GM23248 (cell line): ENCODE results near the gene TMEM131. TPM values are rescaled to one million over a fixed set of nuclear protein-coding genes. Genes with fewer than 3 reads are reported as not detected.

Experiments
- DNase-seq: peaks from one replicate; pipeline ENCODE4 v3.0.0-alpha.2; 2015
- H2AFZ ChIP-seq: fragments of 200-600 bp; sonication (generic); 2 replicates; pipeline ENCODE4 v1.6.1; 2016; ENCODE audit warnings: antibody characterized with exemption
- H3F3A ChIP-seq: fragments of 200-600 bp; sonication (generic); 2 replicates; pipeline ENCODE4 v1.6.1; 2016; ENCODE audit warnings: mild to moderate bottlenecking, antibody characterized with exemption, mixed run types; ENCODE audit not compliant: insufficient read depth
- H3K27ac ChIP-seq: fragments of 200-600 bp; sonication (generic); 2 replicates; pipeline ENCODE4 v1.5.1; 2016; ENCODE audit warnings: mild to moderate bottlenecking
- H3K27me3 ChIP-seq: fragments of 200-600 bp; sonication (generic); replicated peaks from 2 replicates; pipeline ENCODE4 v1.6.1; 2016; ENCODE audit warnings: mild to moderate bottlenecking; ENCODE audit not compliant: insufficient read depth
- H3K36me3 ChIP-seq: fragments of 200-600 bp; sonication (generic); 2 replicates; pipeline ENCODE4 v1.6.1; 2016; ENCODE audit warnings: low read depth, mild to moderate bottlenecking
- H3K4me1 ChIP-seq: fragments of 200-600 bp; sonication (generic); 2 replicates; pipeline ENCODE4 v1.6.1; 2016; ENCODE audit warnings: mild to moderate bottlenecking; ENCODE audit not compliant: insufficient read depth
- H3K4me2 ChIP-seq: fragments of 200-600 bp; sonication (generic); one replicate; pipeline ENCODE4 v1.6.1; 2016; ENCODE audit warnings: mild to moderate bottlenecking; ENCODE audit not compliant: unreplicated experiment
- H3K4me3 ChIP-seq: fragments of 200-600 bp; sonication (generic); 2 replicates; pipeline ENCODE4 v1.5.1; 2016; ENCODE audit warnings: mild to moderate bottlenecking
- H3K79me2 ChIP-seq: fragments of 200-600 bp; sonication (generic); 2 replicates; pipeline ENCODE4 v1.6.1; 2016; ENCODE audit warnings: mild to moderate bottlenecking; ENCODE audit not compliant: insufficient read depth
- H3K9ac ChIP-seq: fragments of 200-600 bp; sonication (generic); 2 replicates; pipeline ENCODE4 v1.6.1; 2016; ENCODE audit warnings: mild to moderate bottlenecking
- H3K9me2 ChIP-seq: fragments of 200-600 bp; sonication (generic); 2 replicates; pipeline ENCODE4 v1.6.1; 2016; ENCODE audit warnings: mixed run types, mild to moderate bottlenecking, moderate library complexity; ENCODE audit not compliant: insufficient read depth
- H3K9me3 ChIP-seq: fragments of 200-600 bp; sonication (generic); one replicate; pipeline ENCODE4 v1.6.1; 2017; ENCODE audit warnings: low read depth
- H4K20me1 ChIP-seq: fragments of 200-600 bp; sonication (generic); 2 replicates; pipeline ENCODE4 v1.6.0; 2016; ENCODE audit not compliant: insufficient read depth
- EZH2 ChIP-seq: fragments of 200-600 bp; sonication (generic); IDR thresholded peaks from 2 replicates; pipeline ENCODE4 v1.6.1; 2018; ENCODE audit warnings: antibody characterized with exemption, mild to moderate bottlenecking; ENCODE audit not compliant: insufficient read depth, poor library complexity, severe bottlenecking
- EZH2phosphoT487 ChIP-seq: fragments of 200-600 bp; sonication (generic); IDR thresholded peaks from 2 replicates; pipeline ENCODE4 v1.6.1; 2018; ENCODE audit warnings: antibody characterized with exemption, moderate library complexity, mild to moderate bottlenecking, low read depth; ENCODE audit not compliant: insufficient read depth
- WGBS, 2 experiments: methylation state at CpG; one replicate each; pipeline ENCODE4 v1.1.6; 2015 to 2017; ENCODE audit warnings: low lambda C conversion rate in 2 of 2, low coverage in 1 of 2; ENCODE audit errors: missing lambda C conversion rate in 2 of 2; 5-methylcytosine and 5-hydroxymethylcytosine counted together
- in situ Hi-C: fragments of 300-500 bp; cut with MboI; formaldehyde crosslinking; loops from 2 replicates; pipeline ENCODE4 v1.15.0; 2020
- polyA plus RNA-seq: library from polyadenylated mRNA; unstranded; fragments of >200 nt; fragmentation: Nextera tagmentation; extraction: Ambion mirVana; gene quantifications from 2 replicates; pipeline ENCODE4 v1.2.1, GENCODE V29; 2016
- total RNA-seq: library from RNA; depleted of rRNA; stranded (reverse); fragments of >200 nt; shearing (Covaris generic); gene quantifications from 2 replicates; pipeline ENCODE4 v1.2.3, GENCODE V29; 2014

The TMEM131 gene
- total and polyA plus RNA-seq, 2 experiments from 2014 or later, result 15.7 to 16.4 TPM

GRCh38 chr2:97963880-97964279 lies 31.9 kb downstream of the TMEM131 start:
- Histone ChIP-seq H3K36me3 (no peaks in the 10 kb centered on the region), H3K9me3 (no peaks in the 10 kb centered on the region), H3K9ac (no peak overlapping the region), H3K4me3 (no peak overlapping the region), H3K9me2 (no peaks in the 10 kb centered on the region), H3K27me3 (no peaks in the 10 kb centered on the region), H3K4me2 (no peak overlapping the region), H2AFZ (no peak overlapping the region), H4K20me1 (0 out of 2 replicates have a peak, but pooled peaks cover 20% of the 10 kb centered on the region), H3K4me1 (peaks cover 8% of the 10 kb centered on the region; the same call in 1 of the 2 replicates), H3F3A (no peaks in the 10 kb centered on the region), H3K27ac (no peak overlapping the region), H3K79me2 (peaks cover 100% of the 10 kb centered on the region)
- 78 to 89% methylated on average over 1 of the region's 1 CpG for WGBS, 2 experiments
- TF ChIP-seq EZH2 (no peak), EZH2phosphoT487 (no peak)
- in situ Hi-C loops, result no loop called here
- DNase-seq, result peak; percentile 14

- Histone ChIP-seq H3K9me3 (no peaks in the 10 kb centered on the region), H3K9me2 (no peaks in the 10 kb centered on the region), H4K20me1 (0 out of 2 replicates have a peak, but pooled peaks cover 16% of the 10 kb centered on the region), H3K36me3 (no peaks in the 10 kb centered on the region), H3K79me2 (peaks cover 100% of the 10 kb centered on the region), H3K9ac (no peak overlapping the region), H3K4me2 (no peak overlapping the region), H3F3A (no peaks in the 10 kb centered on the region), H3K4me3 (no peak overlapping the region), H3K27ac (no peak overlapping the region), H3K4me1 (peaks cover 8% of the 10 kb centered on the region; the same call in 1 of the 2 replicates), H3K27me3 (no peaks in the 10 kb centered on the region), H2AFZ (no peak overlapping the region)
- no peak for DNase-seq
- TF ChIP-seq EZH2phosphoT487 (no peak), EZH2 (no peak)
- in situ Hi-C loops, result no loop called here
Observed at GRCh38 chr2:97963079-97963406, 32.7 kb downstream of the TMEM131 start.

- in situ Hi-C loops, result no loop called here
- Histone ChIP-seq H3K9me3 (no peaks in the 10 kb centered on the region), H3K4me2 (no peak overlapping the region), H3F3A (no peaks in the 10 kb centered on the region), H3K27ac (no peak overlapping the region), H3K27me3 (no peaks in the 10 kb centered on the region), H3K36me3 (no peaks in the 10 kb centered on the region), H3K9ac (no peak overlapping the region), H3K4me3 (no peak overlapping the region), H4K20me1 (0 out of 2 replicates have a peak, but pooled peaks cover 12% of the 10 kb centered on the region), H3K9me2 (no peaks in the 10 kb centered on the region), H3K79me2 (peaks cover 100% of the 10 kb centered on the region), H3K4me1 (peaks cover 8% of the 10 kb centered on the region; the same call in 1 of the 2 replicates), H2AFZ (no peak overlapping the region)
- 93% methylated on average over 5 of the region's 5 CpGs for WGBS, 2 experiments
- no peak for DNase-seq
- TF ChIP-seq EZH2phosphoT487 (no peak), EZH2 (no peak)
Observed at GRCh38 chr2:97961534-97961933, 34.2 kb downstream of the TMEM131 start.

GRCh38 chr2:97958184-97958583 lies 37.6 kb downstream of the TMEM131 start:
- Histone ChIP-seq H3K27me3 (no peaks in the 10 kb centered on the region), H3K27ac (no peak overlapping the region), H3K9me2 (no peaks in the 10 kb centered on the region), H3F3A (no peaks in the 10 kb centered on the region), H3K79me2 (peaks cover 100% of the 10 kb centered on the region), H3K4me1 (no peaks in the 10 kb centered on the region), H3K36me3 (no peaks in the 10 kb centered on the region), H3K9ac (no peak overlapping the region), H3K4me3 (no peak overlapping the region), H2AFZ (no peak overlapping the region), H3K9me3 (no peaks in the 10 kb centered on the region), H3K4me2 (no peak overlapping the region), H4K20me1 (0 out of 2 replicates have a peak, but pooled peaks cover 12% of the 10 kb centered on the region)
- no peak for DNase-seq
- WGBS, 2 experiments, result 64 to 81% methylated on average over 2 of the region's 2 CpGs
- in situ Hi-C loops, result no loop called here
- TF ChIP-seq EZH2phosphoT487 (no peak), EZH2 (no peak)
